PFSK-1 (cell line): Measurements from ENCODE around the gene SLC1A2.

Experiments
- FOXP2 ChIP-seq: optimal IDR thresholded peaks from 2 replicates; pipeline ENCODE3; 2011; ENCODE audit warnings: borderline replicate concordance, control low read depth, inconsistent platforms; ENCODE audit not compliant: insufficient read depth; ENCODE audit errors: extremely low read length, extremely low read depth
- POLR2AphosphoS5 ChIP-seq: IDR thresholded peaks from 2 replicates; pipeline ENCODE4 v1.6.1; 2012; ENCODE audit warnings: low read depth, mild to moderate bottlenecking, control low read depth, low read length, moderate library complexity
- REST ChIP-seq, 2 experiments: IDR thresholded peaks; 2 replicates each; pipeline versions ENCODE4 v1.6.1 to v1.8.0; 2011 to 2012; ENCODE audit warnings: low read depth in 2 of 2, low read length in 2 of 2, control low read depth in 1 of 2, inconsistent platforms in 1 of 2, mild to moderate bottlenecking in 1 of 2, moderate library complexity in 1 of 2; ENCODE audit not compliant: insufficient read depth in 1 of 2
- SIN3A ChIP-seq: IDR thresholded peaks from 2 replicates; pipeline ENCODE4 v1.6.1; 2012; ENCODE audit warnings: mild to moderate bottlenecking, low read length, moderate library complexity, borderline replicate concordance; ENCODE audit not compliant: insufficient read depth
- TAF1 ChIP-seq: IDR thresholded peaks from 2 replicates; pipeline ENCODE4 v1.6.1; 2012; ENCODE audit warnings: low read length, control low read depth, borderline replicate concordance; ENCODE audit not compliant: insufficient read depth

Gene SLC1A2

GRCh38 chr11:35242412-35243242 is 176.7 kb downstream of the SLC1A2 start:
- TF ChIP-seq FOXP2: no peak
- TF ChIP-seq REST (IDR thresholded peaks at IDR 0.05; ENCODE audit: insufficient read depth in 1 of 2, low read depth in 2 of 2, low read length in 2 of 2): no peak
- no peak for TF ChIP-seq SIN3A
- no peak for TF ChIP-seq TAF1
- no peak for TF ChIP-seq POLR2AphosphoS5

- TF ChIP-seq SIN3A (no peak), FOXP2 (no peak), TAF1 (no peak), REST (IDR thresholded peaks at IDR 0.05; ENCODE audit: insufficient read depth in 1 of 2, low read depth in 2 of 2, low read length in 2 of 2) (no peak), POLR2AphosphoS5 (no peak)
Observed at GRCh38 chr11:35241531-35241930, 177.8 kb downstream of the SLC1A2 start.

DNA sequence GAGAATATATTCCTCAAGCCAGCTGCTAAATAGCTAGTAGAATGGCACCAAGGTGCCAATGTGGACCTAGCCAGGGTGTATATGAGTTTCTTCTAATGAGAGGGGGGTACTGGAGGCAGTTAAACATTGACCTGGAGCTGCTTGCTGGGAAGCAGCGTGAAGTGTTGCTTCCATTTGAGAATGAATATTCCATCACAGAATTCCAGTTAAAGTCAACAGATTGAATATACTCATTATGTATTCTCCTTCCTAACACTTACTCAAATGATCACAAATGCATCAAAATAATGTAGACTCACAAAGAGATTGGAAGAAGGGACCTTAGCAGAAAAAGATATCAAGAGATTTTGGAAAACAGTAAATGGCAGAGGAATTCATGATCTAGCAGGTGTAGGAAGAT is 178.3 kb downstream of the SLC1A2 start:
- no peak for TF ChIP-seq TAF1
- TF ChIP-seq SIN3A: no peak
- TF ChIP-seq REST (IDR thresholded peaks at IDR 0.05; ENCODE audit: insufficient read depth in 1 of 2, low read depth in 2 of 2, low read length in 2 of 2): no peak
- TF ChIP-seq FOXP2: no peak
- TF ChIP-seq POLR2AphosphoS5: no peak

DNA sequence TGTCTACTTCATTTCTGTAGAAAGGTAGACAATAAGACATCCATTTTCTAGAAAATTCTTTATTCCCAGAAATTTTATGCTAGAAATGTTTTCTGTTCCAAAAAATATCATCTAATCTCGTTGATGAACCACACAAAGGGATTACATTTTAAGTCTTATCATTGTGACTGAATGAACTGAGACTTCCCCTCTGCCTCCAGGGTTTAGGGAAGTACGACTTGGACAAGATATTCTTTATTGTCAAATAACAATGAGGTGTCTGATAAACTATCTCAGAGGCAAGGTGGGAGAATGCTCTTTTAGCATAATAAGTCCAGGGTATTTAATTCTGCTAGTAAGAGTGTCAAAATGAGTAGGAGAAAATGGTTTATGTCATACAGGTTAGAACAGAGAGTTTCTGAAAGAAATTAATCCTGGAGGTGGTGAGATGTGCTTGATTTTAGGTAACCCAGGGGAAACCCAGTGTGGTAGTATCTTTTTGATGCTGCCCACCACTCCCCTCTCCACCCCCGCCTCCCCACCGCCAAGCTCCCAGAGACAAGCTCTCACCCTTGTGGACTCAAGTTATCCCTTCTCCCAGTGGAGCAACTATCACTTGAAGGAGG is 179.8 kb downstream of the SLC1A2 start:
- TF ChIP-seq TAF1: no peak
- TF ChIP-seq FOXP2: no peak
- TF ChIP-seq SIN3A: no peak
- no peak for TF ChIP-seq REST (IDR thresholded peaks at IDR 0.05; ENCODE audit: insufficient read depth in 1 of 2, low read depth in 2 of 2, low read length in 2 of 2)
- TF ChIP-seq POLR2AphosphoS5: no peak
